ENCODE data around the gene TPPP. TPM values are rescaled to one million over a fixed set of nuclear protein-coding genes. Genes with fewer than 3 reads are reported as not detected.
"Not testable (repeated sequence)": the region's sequence is repeated elsewhere in the genome, so short reads cannot be mapped to it uniquely, and the experiment has no call there.

Gene TPPP
- 0.60 TPM for polyA plus RNA-seq (2013, experiment 1 of 2; ENCODE audit: insufficient read length)
- 0.70 TPM for polyA plus RNA-seq (2013, experiment 2 of 2; ENCODE audit: insufficient read length)

DNA sequence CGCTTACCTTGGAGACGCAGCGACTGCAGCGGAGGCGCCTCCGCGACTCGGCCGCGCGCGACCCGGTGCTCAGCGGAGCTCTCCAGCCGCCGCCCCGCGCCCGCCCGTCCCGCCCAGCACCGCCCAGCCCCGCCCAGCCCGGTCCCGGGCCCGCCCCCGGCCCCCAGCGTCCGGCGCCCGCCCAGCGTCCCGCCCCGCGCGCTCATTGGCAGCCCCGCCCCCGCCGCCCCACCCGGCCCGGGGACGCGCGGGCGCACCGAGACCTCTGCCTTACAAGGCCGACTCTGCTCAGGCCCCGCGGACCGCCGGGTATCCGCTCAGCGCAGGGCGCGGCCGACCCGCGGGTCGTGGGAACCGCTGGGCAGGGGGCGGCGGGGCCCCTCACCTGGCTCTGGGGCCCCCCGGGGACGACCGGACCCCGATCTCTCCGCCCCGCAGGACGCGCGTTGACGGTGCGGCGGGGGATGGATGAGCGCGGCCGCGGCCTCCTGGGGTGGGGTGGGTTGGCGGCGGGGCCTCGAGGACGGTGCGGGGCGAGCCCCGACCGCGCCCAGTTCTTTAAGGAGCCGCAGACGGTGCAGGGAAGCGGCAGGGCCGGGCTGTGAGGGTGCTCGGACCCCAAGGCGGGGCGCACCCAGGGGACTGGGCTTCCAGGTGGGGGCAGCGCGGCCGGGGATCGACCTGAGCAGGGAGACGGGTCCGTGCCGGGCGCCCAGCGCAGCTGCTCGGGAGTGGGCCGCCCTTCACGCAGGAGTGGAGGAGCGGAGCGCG lies at the start of gene TPPP:
TSS of gene TPPP (minus strand) at position 82 of the 771 bp plus-strand sequence. CDS start 15,292 bp downstream, outside the sequence.
- peak; percentile 62 for DNase-seq

DNA sequence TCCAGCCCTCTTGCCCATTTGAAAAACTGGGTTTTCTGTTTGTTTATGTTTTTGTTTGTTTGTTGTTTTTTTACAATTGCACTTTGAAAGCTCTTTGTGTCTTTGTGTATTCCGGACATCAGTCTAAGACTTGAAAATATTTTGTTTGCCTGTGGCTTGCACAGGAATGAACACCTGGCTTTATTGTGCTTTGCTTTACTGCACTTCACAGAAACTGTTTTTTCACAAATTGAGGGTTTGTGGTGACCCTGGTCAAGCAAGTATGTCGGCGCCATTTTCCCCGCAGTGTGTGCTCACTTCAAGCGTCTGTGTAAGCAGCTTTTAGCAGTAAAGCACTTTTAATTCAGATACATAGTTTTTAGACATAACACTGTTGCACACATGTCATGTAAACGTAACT lies 49.1 kb upstream of the TPPP start:
- DNase-seq = not testable (repeated sequence)

DNA sequence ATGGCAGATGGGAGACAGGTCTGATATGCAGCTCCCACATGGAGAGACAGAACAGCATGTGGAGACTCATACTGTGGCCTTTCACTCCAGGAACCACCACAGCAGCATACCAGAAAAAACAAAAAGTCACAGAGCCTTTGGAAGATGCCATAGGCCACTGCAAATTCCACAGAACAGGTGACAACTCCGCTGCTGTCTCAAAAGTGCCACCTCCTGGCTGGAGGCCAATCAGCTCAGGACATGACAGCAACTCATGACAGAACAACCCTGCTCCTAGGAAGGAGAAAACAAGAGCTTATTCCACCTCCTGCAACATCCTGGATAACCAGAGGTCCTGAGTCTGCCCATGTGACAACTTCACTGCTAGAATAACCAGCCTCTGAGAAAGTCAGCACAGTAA lies 41.0 kb upstream of the TPPP start:
- DNase-seq = not testable (repeated sequence)

DNA sequence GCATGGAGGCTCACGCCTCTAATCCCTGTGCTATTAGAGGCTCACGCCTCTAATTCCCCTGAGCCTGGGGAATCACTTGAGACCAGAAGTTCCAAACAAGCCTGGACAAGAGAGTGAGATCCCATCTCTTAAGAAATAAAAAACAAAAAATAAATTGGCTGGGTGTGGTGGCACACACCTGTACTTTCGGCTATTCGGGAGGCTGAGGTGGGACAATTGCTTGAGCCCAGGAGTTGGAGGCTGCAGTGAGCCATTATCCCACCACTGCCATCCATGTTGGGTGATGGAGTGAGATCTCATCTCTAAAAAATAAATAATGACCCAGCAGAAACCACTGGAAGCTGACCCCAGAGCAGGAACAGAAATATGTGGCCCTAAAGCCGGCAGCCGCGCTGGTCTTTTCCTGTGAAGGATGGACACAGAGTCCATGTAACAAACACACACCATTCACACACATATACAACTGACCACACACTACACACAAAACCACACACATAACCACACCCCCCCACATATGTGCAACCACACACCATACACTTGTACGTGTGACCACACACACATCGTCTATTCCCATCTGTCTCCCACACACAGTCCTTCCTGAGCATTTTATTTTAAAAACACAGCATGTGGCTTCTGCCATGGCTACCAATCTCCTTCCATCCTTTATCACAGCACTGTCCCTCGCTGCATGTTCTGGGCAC lies 39.8 kb upstream of the TPPP start:
- not testable (repeated sequence) for DNase-seq

DNA sequence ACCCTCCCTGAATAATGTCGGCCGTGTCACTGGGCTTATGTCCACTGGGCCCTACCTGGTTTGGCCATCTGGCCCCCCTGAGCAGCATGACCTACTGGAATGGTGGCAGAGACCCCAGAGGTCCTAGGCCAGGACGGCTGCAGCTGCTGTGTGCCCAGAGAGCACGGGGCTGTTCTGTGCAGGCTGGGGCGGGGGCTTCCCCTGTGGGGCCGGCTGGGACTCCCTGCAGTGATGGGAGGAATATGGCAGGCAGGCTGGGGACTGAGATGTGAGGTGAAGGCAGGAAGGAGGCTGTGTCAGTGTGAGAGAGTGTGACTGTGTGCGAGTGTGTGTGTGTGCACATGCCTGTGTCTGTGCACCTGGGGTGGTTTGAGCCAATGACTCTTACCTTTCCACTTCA lies 36.1 kb upstream of the TPPP start:
- DNase-seq = not testable (repeated sequence)

DNA sequence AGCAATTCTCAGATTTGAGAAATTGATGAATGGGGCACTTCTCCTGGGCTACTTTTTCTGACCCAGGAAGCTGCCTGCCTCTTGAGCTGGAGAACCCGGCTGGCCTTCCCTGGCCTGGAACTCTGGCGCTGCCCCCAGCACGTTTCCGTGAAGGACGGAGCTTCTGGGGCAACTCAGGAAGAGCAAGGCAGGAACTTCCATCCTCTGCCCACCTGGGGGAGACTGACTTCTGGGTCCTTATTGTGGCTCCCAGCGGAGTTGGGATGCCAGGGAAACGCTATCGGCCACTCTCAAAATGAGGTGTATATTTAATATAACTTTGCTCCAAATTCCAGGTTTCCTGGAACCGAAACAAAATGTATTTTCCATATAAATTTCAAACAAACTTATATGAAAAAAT lies 33.9 kb upstream of the TPPP start:
- not testable (repeated sequence) for DNase-seq

DNA sequence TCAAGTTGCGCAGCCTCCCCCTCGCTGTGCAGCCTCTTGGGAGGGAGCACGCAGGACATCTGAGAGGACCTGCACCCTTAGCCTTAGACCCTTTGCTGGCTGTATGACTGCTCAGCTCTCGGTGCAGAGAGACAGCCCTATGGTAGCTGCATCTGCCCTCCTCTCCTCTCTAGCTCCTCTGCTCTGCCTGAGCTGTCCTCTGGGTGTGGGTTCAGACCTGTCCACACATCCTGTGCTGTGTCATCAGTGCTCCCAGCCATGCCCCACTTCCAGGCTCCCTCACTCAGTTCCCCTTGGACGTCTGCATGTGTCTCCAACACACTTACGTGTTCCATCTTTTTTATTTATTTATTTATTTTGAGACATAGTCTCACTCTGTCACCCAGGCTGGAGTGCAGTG lies 30.7 kb upstream of the TPPP start:
- DNase-seq = not testable (repeated sequence)

DNA sequence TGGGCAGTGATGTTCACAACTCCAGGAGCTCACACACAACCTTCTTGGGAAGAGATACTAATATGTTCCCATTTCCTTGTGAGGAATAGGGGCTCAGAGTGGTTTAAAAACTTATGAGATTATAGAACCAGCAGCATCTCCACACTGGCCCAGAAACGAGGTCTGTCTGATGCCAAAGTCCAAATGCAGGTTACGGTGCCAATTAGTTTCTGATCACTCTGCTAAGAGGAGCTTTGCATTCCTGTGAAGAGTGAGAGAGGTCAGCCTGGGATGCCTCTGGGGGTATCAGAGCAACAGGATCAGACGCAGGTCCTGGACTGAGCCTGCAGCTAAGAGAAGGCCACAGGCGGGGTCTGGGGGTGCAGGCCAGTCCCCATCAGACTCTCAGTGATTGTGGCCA lies 30.2 kb upstream of the TPPP start:
- DNase-seq = not testable (repeated sequence)

DNA sequence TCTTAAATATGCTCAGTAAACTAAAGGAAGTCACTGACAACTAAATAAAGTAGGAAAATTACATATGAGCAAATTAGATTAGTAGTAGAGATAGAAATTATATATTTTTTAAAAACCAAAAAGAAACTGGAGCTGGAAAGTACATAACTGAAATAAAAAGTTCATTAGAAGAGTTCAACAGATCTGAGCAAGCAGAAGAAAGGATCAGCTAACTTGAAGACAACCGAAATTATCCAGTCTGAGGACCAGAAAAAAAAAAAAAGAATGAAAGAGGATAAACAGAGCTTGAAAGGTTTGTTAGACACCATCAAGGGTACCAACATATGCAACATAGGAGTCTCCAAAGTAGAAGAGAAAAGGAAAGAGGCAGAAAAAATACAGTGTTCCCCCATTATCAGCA lies 26.2 kb upstream of the TPPP start:
- DNase-seq = not testable (repeated sequence)

DNA sequence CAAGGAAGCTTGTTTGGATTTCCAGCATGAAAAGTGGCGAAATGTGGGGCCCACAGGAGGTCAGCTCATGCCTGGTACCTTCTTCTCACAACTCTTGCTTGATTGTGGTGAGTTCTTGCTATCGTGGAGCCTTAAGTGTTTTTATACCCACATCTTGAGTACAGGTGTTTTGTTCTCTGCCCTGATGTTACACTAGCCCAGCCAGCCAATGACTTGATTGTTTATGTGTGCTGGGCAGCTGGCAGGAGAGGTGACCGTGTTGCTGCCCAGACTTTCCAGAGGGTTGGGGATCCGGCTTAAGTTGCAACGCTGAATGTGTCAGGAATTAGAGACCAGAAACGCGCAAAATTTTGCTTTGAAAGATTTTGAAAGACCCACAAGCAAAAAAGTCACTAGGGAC lies 24.0 kb upstream of the TPPP start:
- no peak for DNase-seq

DNA sequence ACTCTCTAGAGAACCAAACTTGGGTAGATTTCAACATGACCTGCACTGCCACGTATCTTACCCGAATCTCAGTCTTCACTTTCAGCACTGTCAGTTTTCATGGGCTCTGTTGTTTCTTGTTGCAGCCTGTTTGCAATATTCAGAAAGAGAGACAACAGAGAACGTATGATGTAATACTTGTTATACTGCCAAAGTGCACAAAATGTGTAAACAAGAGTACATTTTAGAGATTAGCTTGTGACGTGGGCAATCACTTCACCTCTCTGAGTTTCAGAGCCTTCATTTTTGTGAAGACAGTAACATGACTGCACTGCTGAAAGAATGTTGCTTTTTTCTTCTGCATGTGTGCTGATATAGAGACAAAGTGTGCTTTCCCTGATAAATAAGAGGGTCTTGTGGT lies 23.6 kb upstream of the TPPP start:
- DNase-seq = not testable (repeated sequence)

DNA sequence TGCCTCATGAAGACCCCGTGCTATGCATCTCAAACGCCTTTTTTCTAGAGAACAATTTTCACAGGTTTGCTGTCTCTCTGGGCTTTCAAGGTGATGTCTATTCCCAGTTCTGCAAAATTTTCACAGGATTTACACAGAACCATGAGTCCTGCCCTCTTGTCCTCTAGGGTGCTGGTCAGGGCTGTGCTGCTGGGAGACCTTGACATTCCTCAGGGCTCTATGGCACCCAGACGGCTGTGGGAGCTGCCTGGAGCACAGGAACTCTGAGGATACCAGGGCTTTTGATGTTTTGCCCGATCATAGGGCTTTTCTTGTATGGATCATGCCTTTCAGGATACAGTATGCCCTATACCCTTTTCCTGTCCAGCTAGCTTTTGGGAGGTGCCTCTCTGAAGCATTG lies 22.5 kb upstream of the TPPP start:
- DNase-seq = not testable (repeated sequence)

DNA sequence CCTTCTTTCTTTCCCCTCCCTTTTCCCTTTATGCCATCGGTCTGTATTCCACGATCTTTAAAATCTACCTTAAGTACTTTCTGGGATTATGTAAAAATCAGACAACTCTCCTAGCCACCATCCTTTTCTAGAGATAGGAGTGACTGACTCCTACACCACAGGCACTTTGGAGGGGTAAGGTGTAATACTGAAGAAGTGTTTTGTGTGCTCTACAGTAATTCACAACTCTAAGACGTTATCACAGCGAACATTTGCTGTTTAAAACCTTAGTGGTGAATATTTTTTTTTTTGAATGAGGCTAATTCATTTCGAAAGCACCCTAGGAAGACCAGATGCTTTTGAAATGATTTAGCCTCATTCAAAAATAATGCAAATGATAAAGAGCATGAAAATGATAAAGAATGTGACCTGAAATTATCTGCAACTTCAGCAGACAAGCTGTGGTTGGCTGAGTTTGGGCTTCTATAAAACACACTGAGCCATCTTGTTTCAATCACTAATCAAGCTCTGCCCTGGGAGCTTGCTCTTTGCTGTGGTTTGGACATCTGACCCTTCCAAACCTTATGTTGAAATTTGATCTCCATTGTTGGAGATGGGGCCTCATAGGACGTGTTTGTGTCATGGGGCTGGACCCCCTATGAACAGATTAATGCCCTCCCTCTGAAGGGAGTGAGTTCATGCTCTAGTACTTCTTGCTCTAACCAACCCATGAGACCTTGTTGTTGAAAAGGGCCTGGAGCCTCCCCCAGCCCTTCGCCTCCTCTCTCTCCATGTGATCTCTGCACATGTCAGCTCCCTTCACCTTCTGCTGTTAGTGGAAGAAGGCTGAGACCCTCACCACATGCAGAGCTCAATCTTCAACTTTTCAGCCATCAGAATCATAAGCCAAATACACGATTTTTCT lies 21.3 kb upstream of the TPPP start:
- DNase-seq = not testable (repeated sequence)

DNA sequence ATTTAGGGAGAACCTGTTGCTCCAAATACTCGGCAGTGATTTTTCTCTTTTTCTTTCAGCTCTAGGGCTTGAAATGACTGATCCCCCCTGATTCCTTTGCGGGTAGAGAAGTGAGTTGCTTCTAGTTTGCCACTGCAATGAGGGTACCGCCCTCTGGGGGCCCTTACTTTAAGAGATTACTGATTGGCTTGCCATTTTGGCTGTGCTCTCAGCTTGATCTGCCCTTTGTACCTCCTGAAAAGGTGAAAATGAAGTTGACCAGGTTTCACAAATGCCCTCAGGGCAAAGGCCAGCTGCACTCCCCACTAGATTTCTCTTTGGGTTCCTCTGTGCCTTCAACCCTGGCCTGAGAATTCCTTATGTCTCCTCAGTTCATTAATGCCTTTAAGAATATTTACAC lies 20.5 kb upstream of the TPPP start:
- not testable (repeated sequence) for DNase-seq

DNA sequence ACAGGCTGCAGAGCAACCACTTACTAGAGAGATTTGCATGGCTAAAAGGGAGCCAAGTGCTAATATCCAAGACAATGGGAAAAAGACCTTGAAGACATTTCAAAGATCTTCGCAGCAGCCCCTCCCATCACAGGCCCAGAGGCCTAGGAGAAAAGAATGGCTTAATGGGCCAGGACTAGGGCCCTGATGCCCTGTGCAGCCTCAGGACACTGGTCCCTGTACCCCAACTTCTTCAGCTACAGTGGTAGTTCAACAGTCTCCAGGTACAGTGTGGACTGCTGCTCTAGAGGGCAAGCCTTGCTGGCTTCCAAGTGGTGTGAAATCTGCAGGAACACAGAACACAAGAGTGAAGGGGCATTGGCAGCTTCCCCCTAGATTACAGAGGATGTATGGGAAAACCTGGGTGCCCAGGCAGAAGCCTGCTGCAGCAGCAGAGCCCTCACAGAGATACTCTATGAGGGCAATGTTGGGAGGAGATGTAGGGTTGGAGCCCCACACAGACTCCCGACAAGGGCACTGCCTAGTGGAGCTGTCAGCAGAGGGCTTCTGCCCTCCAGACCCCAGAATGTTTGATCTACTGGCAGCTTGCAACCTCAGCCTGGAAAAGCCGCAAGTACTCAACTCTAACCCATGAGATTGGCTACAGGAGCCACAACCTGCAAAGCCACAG lies 15.8 kb upstream of the TPPP start:
- not testable (repeated sequence) for DNase-seq

DNA sequence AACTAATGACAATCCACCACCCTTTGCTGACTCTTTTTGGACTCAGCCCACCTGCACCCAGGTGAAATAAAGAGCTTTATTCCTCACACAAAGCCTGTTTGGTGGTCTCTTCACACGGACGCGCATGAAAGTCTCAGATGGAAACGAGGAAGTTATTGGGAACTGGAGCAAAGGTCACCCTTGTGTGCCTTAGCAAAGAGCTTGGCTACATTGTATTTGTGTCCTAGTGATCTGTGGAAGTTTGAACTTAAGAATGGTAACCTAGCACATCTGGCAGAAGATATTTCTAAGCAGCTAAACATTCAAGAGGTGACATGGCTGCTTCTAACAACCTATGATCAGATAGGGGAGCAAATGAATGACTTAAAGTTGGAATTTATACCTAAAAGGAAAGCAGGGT lies 15.2 kb upstream of the TPPP start:
- not testable (repeated sequence) for DNase-seq

DNA sequence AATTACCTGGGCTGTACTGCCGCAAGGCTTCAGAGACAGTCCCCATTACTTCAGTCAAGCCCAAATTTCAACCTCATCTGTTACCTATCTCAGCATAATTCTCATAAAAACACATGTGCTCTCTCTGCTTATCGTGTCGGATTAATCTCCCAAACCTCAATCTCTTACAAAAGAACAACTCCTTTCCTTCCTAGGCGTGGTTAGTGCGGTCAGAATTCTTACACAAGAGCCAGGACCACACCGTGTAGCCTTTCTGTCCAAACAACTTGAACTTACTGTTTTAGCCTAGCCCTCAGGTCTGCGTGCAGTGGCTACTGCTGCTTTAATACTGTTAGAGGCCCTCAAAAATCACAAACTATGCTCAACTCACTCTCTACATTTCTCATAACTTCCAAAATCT lies 13.0 kb upstream of the TPPP start:
- not testable (repeated sequence) for DNase-seq

DNA sequence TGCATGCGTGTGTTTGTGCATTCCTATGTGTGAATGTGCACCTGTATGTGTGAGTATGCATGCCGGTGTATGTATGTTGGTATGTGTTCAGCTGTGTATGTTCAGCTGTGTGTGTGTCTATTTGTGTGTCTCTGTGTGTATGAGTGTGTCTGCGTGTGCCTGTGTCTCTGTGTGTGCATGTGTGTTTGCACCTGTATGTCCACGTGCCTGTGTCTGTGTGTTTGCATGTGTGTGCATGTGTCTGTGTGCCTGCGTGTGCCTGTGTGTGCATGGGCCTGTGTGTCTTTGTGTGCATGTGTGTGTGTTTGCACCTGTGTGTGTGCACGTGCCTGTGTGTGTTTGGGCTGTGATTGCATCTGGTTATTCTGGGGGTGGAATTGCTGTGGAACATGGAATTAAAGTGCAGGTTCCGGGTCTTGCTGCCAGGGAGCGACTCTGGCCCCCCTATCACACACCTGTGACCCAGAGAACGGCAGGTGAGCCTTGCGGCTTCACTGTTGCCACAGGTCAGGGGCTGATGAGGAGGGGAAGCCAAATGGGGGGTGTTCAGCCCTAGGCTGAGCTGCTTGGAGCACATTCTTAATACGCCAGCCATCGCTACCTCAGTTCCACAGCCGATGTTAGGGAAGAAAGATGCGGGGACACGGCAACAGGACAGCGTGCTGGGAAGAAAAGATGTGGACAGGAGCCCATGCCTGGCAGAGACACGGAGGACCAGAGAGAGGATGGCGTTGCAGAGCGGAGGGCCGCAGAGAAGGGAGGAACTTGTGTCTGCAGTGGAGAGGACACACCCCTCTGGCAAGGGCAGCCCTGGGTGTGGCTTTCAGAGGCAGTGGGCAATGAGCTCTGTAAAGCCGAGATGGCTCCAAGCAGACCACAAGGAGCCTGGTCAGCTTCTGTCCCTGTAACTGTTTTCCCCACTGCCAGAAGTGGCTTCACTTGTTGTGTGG lies 3.9 kb upstream of the TPPP start:
- DNase-seq = not testable (repeated sequence)

DNA sequence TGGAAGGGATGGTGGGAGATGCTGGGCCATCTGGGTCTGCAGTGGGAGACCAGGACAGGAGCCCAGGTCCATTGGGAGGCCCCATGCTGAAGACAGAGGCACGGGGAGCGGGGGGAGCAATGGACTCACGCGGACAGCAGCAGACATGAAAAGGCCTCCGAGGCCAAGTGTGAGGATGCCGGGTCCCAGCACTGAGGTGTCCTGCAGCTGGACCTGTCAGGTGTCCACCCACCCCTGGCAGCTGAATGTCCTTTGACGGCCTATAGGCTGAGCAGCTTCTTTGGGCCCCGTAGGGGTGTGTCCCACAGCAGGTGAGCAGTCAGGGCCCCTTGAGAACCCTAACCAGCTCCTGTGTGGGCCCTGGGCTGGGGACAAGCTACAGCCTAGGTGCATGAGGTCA lies 3.0 kb upstream of the TPPP start:
- DNase-seq = not testable (repeated sequence)

DNA sequence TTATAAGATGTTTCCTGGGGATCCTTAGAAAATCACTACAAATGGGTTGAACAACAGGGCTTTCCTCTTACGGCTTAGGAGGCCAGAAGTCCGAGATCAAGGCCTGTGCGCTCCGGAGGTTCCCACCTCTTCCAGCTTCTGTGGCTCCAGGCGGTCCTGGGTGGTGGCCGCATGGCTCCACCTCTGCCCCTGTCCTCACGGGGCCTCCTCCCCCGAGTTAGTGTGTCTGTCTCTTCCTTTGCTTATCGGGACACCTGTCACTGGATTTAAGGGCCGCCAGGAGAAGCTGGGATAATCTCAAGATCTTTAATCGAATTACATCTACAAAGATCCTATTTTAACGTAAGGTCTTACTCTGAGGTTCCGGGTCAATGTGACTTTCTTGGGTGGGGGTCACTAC lies 2.3 kb upstream of the TPPP start:
- not testable (repeated sequence) for DNase-seq

DNA sequence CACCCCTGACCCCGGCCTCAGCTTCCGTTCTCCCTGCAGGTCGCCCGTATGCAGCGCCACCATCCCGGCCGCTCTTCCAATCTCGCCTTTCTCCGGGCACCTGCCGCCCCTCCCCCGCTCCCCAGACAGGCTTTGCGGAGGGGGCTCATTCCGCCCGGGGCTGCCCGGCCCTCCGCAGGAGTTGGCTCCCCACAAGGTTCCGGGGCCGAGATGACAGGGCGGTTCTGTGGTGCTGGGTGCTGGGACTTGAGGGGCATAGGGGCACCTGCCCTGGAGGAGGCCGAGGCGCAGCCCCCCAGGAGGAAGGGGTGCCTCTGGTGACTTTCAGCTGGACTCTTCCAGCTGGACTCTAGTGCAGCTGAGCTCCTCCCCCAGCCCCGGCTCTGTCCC lies 885 bp upstream of the TPPP start:
- not testable (repeated sequence) for DNase-seq
